Activated CD4-positive, alpha-beta T cell treated with anti-CD3 and anti-CD28 coated beads, Interleukin-2, amount 50 U/mL, for 48 hours (primary cell): ENCODE results near the gene SIK2.
"Not testable (repeated sequence)": the region's sequence is repeated elsewhere in the genome, so short reads cannot be mapped to it uniquely, and the experiment has no call there.

Source experiments
- DNase-seq, 2 experiments: peaks; one replicate each; pipeline ENCODE4 v3.0.0-alpha.2; 2020

The SIK2 gene

DNA sequence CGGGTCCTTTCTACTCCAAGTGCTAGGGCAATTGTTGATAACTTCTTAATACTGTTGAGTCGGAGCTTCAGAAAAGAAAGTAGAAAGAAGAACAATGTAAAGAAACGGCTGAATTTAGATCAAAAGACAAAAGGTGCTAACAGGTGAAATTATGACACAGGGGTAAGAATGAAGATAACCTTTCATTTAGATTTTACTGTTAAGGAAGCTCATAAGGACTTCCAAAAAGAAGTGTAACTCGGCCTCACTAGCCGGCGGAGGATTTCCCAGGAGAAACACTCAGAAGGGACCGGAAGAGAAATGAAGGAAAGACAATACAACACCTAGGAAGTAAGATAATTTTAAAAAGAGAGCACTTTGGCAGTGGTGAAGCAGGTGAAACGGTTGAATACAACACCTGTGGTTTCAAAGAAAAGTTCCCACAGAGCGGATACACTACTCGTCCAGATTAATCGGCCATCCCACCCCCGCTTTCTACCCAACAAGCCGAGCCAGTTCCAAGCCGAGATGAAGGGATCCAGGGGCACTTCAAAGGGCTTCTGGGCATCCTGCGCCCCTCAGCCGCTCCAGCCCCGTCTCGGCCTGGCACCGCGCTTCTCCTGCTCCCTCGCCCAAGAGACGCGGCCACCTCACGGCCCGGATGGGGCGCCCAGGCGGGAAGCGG lies 163.2 kb downstream of the SIK2 start:
- peak in 1 of 2 experiments; percentile 9 for DNase-seq

GRCh38 chr11:111765984-111766833 lies 164.0 kb downstream of the SIK2 start, which contains the start of gene PPP2R1B:
TSS of gene PPP2R1B (minus strand) at chr11:111766389. CDS start at chr11:111766361, 28 bp downstream.
- DNase-seq = peak; percentile 73 to 77

- no peak for DNase-seq
Measured at GRCh38 chr11:111766834-111767142, 164.5 kb downstream of the SIK2 start.

DNA sequence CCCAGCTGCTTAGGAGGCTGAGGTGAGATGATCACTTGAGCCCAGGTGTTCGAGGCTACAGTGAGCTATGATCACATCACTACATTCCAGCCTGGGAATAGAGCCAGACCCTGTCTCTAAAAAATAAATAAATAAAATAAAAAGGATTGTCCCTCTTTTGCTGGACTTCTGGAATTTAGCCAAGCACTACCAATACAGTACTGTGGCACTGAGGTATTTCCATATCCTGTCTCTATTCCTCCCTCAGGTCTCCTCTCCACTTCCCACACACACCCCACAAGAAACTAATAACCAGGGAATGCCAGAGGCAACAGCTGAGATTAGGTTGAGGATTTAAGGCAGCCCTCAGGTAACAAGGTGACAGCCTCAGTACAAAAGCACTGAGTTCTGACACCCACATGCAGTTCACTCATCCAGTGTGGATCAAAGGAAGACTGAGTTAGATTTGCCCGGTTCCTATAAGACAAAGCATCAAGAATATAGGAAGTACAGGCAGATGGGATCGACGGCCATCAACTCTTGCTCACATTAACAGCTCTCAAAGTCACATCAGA lies 168.4 kb downstream of the SIK2 start:
- no peak for DNase-seq

- not testable (repeated sequence) for DNase-seq
Measured at GRCh38 chr11:111771205-111771604, 169.0 kb downstream of the SIK2 start.

DNA sequence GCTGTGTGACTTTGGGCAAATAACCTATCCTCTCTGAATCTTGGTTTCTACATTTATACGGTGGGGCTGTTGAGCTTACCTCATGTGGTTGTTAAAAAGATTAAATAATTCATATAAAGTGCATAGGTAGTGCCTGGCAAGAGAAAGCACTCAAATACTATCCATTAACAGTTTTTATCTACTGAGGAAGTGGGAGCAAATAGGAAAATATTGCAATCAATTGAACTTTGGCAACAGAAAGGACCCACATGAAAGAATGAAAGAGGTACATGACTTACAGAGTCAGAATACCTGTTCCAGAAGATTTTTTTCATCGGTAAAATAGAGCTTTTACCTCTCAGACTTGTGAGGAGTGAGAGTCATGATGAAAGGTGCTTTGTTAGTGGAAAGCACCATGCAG lies 170.3 kb downstream of the SIK2 start:
- no peak for DNase-seq

GRCh38 chr11:111774955-111775710 lies 172.9 kb downstream of the SIK2 start:
- DNase-seq = no peak

GRCh38 chr11:111776398-111777093 lies 174.3 kb downstream of the SIK2 start:
- no peak for DNase-seq

DNA sequence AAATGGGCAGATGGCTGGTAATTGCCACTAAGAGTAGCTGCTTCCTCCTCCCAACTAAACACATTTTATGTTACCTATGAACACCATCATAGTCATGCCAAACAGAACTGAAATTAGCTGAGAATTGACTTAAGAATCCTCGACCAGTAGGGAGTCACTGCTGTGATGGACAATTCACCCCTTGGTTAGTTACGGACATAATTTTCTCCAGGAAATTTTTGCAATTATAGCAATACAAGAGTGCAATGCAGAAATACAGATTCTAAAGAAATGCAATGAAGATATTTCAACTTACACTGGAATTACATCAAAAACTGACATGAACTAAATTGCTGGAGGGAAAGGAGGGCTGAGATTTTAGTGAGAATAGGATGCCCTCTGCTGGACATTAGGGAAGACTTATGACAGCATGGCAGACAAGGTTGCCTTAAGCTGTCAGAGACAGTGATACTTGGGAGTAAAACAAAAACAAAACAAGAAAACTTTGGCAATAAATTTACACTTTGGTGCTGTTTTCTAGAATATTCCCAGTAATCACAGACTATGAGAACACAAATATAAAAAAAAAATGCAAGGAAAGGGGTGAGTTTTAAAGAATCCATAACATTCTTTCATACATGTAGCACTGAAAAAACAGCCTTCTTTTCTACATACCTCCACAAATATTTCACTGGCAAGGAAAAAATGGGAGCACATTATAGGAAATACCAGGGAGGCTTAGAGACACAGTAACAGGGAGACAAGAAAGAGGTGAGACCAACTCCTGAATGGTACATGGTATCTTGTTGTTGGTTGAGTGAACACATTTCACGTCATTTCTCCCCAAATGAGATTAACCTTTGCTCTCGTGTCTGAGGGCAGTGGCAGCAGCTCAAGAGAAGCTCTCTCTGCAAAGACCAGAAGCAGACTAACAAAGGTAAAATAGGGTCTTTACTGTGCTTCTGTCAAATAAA lies 175.1 kb downstream of the SIK2 start:
- DNase-seq = no peak

DNA sequence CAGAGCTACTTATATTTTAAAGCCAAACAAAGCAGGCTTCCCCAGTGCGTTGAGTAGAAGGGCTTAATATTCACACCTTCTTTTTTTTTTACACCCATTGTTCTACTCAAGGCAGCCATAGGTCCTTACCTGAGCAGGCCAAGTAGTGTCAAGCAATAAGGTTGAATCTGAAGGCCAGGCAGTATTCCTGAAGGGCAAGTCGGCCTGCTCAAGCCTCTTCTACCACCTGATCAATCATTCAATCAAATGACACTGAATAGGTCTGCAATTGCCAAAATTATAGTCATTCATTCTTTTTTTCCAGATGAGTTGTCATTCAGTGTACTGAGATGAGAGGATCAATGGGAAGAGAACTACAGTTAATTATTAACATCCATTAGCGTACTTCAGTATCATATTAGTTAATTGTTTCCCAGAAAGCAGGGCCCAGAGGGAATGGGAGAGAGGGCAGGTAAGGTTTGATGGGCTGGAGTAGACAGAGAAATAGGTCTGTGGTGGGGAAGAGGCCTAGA lies 175.9 kb downstream of the SIK2 start:
- DNase-seq = no peak

- DNase-seq = no peak
Measured at GRCh38 chr11:111779118-111779517, 176.9 kb downstream of the SIK2 start.
